Activated naive CD4-positive, alpha-beta T cell treated with anti-CD3 and anti-CD28 coated beads, Interleukin-2, amount 50 U/mL, for 24 hours (primary cell): ENCODE data around the gene DBN1.

ENCODE experiments used
- H3K27ac Mint-ChIP-seq: one replicate; pipeline ENCODE4 v1.8.0; 2021; ENCODE audit warnings: mild to moderate bottlenecking, mixed read lengths
- H3K27me3 Mint-ChIP-seq: one replicate; pipeline ENCODE4 v1.8.0; 2021; ENCODE audit warnings: mixed read lengths
- H3K36me3 Mint-ChIP-seq: one replicate; pipeline ENCODE4 v1.8.0; 2021; ENCODE audit warnings: mixed read lengths
- H3K4me1 Mint-ChIP-seq: one replicate; pipeline ENCODE4 v1.8.0; 2021; ENCODE audit warnings: mixed read lengths
- H3K4me3 Mint-ChIP-seq: one replicate; pipeline ENCODE4 v1.8.0; 2021; ENCODE audit warnings: mild to moderate bottlenecking, mixed read lengths
- H3K9me3 Mint-ChIP-seq: one replicate; pipeline ENCODE4 v1.8.0; 2021; ENCODE audit warnings: mixed read lengths

DBN1 gene

GRCh38 chr5:177474002-177474476 is 605 bp upstream of the DBN1 start:
- Mint-ChIP-seq H3K4me1 (peaks cover 44% of the 10 kb centered on the region), H3K36me3 (no peaks in the 10 kb centered on the region), H3K9me3 (no peaks in the 10 kb centered on the region), H3K27me3 (no peaks in the 10 kb centered on the region), H3K27ac (peak overlapping the region; percentile 25), H3K4me3 (peak overlapping the region; percentile 75)

GRCh38 chr5:177472460-177473442 is 683 bp downstream of the DBN1 start:
- Mint-ChIP-seq H3K27me3 (no peaks in the 10 kb centered on the region), H3K9me3 (no peaks in the 10 kb centered on the region), H3K4me1 (peaks cover 32% of the 10 kb centered on the region), H3K4me3 (peak overlapping the region; percentile 72), H3K27ac (no peak overlapping the region), H3K36me3 (no peaks in the 10 kb centered on the region)

GRCh38 chr5:177471610-177472356 is 1.7 kb downstream of the DBN1 start:
- Mint-ChIP-seq H3K4me3 (peak overlapping the region; percentile 49), H3K36me3 (no peaks in the 10 kb centered on the region), H3K27ac (no peak overlapping the region), H3K4me1 (peaks cover 31% of the 10 kb centered on the region), H3K27me3 (no peaks in the 10 kb centered on the region), H3K9me3 (no peaks in the 10 kb centered on the region)

- Mint-ChIP-seq H3K4me3 (no peak overlapping the region), H3K9me3 (no peaks in the 10 kb centered on the region), H3K4me1 (peaks cover 25% of the 10 kb centered on the region), H3K27ac (no peak overlapping the region), H3K27me3 (no peaks in the 10 kb centered on the region), H3K36me3 (no peaks in the 10 kb centered on the region)
Observed at GRCh38 chr5:177470759-177471536, 2.5 kb downstream of the DBN1 start.

GRCh38 chr5:177469750-177470525 is 3.5 kb downstream of the DBN1 start:
- H3K36me3 Mint-ChIP-seq, result no peaks in the 10 kb centered on the region
- H3K27ac Mint-ChIP-seq, result no peak overlapping the region
- H3K27me3 Mint-ChIP-seq, result no peaks in the 10 kb centered on the region
- no peaks in the 10 kb centered on the region for H3K9me3 Mint-ChIP-seq
- H3K4me1 Mint-ChIP-seq, result peaks cover 15% of the 10 kb centered on the region
- no peak overlapping the region for H3K4me3 Mint-ChIP-seq

- Mint-ChIP-seq H3K4me1 (peaks cover 6% of the 10 kb centered on the region), H3K4me3 (no peak overlapping the region), H3K27ac (no peak overlapping the region), H3K36me3 (no peaks in the 10 kb centered on the region), H3K9me3 (no peaks in the 10 kb centered on the region), H3K27me3 (no peaks in the 10 kb centered on the region)
Observed at GRCh38 chr5:177468685-177469628, 4.5 kb downstream of the DBN1 start.

GRCh38 chr5:177468329-177468684 is 5.1 kb downstream of the DBN1 start:
- no peaks in the 10 kb centered on the region for H3K27me3 Mint-ChIP-seq
- no peaks in the 10 kb centered on the region for H3K36me3 Mint-ChIP-seq
- H3K4me3 Mint-ChIP-seq, result no peak overlapping the region
- no peak overlapping the region for H3K27ac Mint-ChIP-seq
- peaks cover 4% of the 10 kb centered on the region for H3K4me1 Mint-ChIP-seq
- no peaks in the 10 kb centered on the region for H3K9me3 Mint-ChIP-seq

GRCh38 chr5:177467436-177467835 is 6.0 kb downstream of the DBN1 start:
- H3K27me3 Mint-ChIP-seq, result no peaks in the 10 kb centered on the region
- no peaks in the 10 kb centered on the region for H3K9me3 Mint-ChIP-seq
- H3K4me1 Mint-ChIP-seq, result peaks cover 4% of the 10 kb centered on the region
- H3K4me3 Mint-ChIP-seq, result no peak overlapping the region
- H3K36me3 Mint-ChIP-seq, result no peaks in the 10 kb centered on the region
- no peak overlapping the region for H3K27ac Mint-ChIP-seq

GRCh38 chr5:177466861-177467260 is 6.6 kb downstream of the DBN1 start:
- Mint-ChIP-seq H3K27ac (no peak overlapping the region), H3K4me3 (no peak overlapping the region), H3K36me3 (no peaks in the 10 kb centered on the region), H3K9me3 (no peaks in the 10 kb centered on the region), H3K27me3 (no peaks in the 10 kb centered on the region), H3K4me1 (peaks cover 4% of the 10 kb centered on the region)

GRCh38 chr5:177465044-177465443 is 8.4 kb downstream of the DBN1 start:
- H3K27me3 Mint-ChIP-seq, result no peaks in the 10 kb centered on the region
- no peaks in the 10 kb centered on the region for H3K36me3 Mint-ChIP-seq
- H3K4me3 Mint-ChIP-seq, result no peak overlapping the region
- H3K27ac Mint-ChIP-seq, result no peak overlapping the region
- no peaks in the 10 kb centered on the region for H3K9me3 Mint-ChIP-seq
- H3K4me1 Mint-ChIP-seq, result no peaks in the 10 kb centered on the region

GRCh38 chr5:177462021-177462670 is 11.3 kb downstream of the DBN1 start:
- Mint-ChIP-seq H3K36me3 (no peaks in the 10 kb centered on the region), H3K27me3 (no peaks in the 10 kb centered on the region), H3K27ac (no peak overlapping the region), H3K4me1 (peaks cover 3% of the 10 kb centered on the region), H3K4me3 (no peak overlapping the region), H3K9me3 (no peaks in the 10 kb centered on the region)

- Mint-ChIP-seq H3K27ac (no peak overlapping the region), H3K9me3 (no peaks in the 10 kb centered on the region), H3K36me3 (no peaks in the 10 kb centered on the region), H3K4me1 (peaks cover 7% of the 10 kb centered on the region), H3K4me3 (no peak overlapping the region), H3K27me3 (no peaks in the 10 kb centered on the region)
Observed at GRCh38 chr5:177459819-177460628, 13.4 kb downstream of the DBN1 start.

- no peaks in the 10 kb centered on the region for H3K27me3 Mint-ChIP-seq
- H3K36me3 Mint-ChIP-seq, result no peaks in the 10 kb centered on the region
- H3K27ac Mint-ChIP-seq, result no peak overlapping the region
- peaks cover 7% of the 10 kb centered on the region for H3K4me1 Mint-ChIP-seq
- no peaks in the 10 kb centered on the region for H3K9me3 Mint-ChIP-seq
- no peak overlapping the region for H3K4me3 Mint-ChIP-seq
Observed at GRCh38 chr5:177459357-177459756, 14.1 kb downstream of the DBN1 start.
